C4-2B (cell line): ENCODE results near the gene MTFMT.
"Not testable (repeated sequence)": the region's sequence is repeated elsewhere in the genome, so short reads cannot be mapped to it uniquely, and the experiment has no call there.

Experiments
- H3K27ac ChIP-seq: fragments of 450-650 bp; 2 replicates; pipeline ENCODE4 v1.5.1; 2017
- ZFX ChIP-seq: fragments of 450-650 bp; IDR thresholded peaks from 2 replicates; pipeline ENCODE4 v1.6.1; 2017
- TF ChIP-seq, protein P1 (sequence below): fragments of 450-650 bp; conservative IDR thresholded peaks from 2 replicates; pipeline ENCODE4 v1.5.1; 2017; ENCODE audit warnings: mild to moderate bottlenecking

The MTFMT gene

GRCh38 chr15:65020419-65020818 is 9.0 kb downstream of the MTFMT start:
- TF ChIP-seq, protein P1, sequence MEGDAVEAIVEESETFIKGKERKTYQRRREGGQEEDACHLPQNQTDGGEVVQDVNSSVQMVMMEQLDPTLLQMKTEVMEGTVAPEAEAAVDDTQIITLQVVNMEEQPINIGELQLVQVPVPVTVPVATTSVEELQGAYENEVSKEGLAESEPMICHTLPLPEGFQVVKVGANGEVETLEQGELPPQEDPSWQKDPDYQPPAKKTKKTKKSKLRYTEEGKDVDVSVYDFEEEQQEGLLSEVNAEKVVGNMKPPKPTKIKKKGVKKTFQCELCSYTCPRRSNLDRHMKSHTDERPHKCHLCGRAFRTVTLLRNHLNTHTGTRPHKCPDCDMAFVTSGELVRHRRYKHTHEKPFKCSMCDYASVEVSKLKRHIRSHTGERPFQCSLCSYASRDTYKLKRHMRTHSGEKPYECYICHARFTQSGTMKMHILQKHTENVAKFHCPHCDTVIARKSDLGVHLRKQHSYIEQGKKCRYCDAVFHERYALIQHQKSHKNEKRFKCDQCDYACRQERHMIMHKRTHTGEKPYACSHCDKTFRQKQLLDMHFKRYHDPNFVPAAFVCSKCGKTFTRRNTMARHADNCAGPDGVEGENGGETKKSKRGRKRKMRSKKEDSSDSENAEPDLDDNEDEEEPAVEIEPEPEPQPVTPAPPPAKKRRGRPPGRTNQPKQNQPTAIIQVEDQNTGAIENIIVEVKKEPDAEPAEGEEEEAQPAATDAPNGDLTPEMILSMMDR = no peak
- H3K27ac ChIP-seq = no peak overlapping the region

GRCh38 chr15:65011198-65011597 is 18.2 kb downstream of the MTFMT start:
- H3K27ac ChIP-seq = not testable (repeated sequence)

DNA sequence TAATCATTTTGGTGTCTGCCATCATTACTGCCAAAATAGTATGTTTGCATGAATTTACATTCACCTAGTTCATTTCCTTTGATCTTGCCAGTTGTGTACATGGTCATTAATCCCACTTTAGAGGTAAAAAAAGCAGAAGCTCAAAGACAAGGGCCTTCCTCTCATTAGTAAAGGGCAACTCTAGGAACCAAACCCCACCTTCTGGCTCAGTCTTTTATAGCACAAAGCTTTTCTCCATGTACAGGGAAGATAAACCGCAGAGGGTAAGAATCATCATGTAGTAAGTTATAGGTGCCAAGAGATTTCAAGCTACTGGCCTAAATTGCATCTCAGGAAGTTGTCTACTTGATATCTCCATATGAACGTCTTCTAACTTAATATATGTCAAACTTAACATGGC is 20.5 kb downstream of the MTFMT start:
- H3K27ac ChIP-seq = no peak overlapping the region
- TF ChIP-seq ZFX = no peak
- TF ChIP-seq, protein P1 = no peak

DNA sequence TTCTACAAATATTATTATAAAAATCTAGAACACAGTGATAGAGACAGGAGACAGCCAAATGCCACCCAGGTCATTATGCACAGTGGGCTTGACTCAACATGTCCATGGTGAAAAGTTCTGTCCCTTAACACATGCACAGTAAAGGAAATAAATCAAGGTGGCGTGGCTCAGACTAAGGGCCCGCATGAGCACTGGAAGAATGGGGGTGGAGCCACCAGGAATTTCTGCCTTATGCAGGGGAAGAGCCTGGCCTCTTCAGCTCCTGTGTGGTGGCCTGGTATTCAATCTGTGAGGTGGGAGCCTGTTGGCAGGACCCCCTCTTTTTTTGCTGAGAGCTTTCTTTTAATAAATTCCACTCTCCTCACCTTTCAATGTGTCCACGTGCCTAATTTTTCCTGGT is 22.6 kb downstream of the MTFMT start:
- H3K27ac ChIP-seq = no peak overlapping the region
- no peak for TF ChIP-seq ZFX
- TF ChIP-seq, protein P1 = no peak

- no peak for TF ChIP-seq ZFX
- TF ChIP-seq, protein P1 = no peak
- H3K27ac ChIP-seq = no peak overlapping the region
These were observed 24.4 kb downstream of the MTFMT start for GRCh38 chr15:65004993-65005392.

DNA sequence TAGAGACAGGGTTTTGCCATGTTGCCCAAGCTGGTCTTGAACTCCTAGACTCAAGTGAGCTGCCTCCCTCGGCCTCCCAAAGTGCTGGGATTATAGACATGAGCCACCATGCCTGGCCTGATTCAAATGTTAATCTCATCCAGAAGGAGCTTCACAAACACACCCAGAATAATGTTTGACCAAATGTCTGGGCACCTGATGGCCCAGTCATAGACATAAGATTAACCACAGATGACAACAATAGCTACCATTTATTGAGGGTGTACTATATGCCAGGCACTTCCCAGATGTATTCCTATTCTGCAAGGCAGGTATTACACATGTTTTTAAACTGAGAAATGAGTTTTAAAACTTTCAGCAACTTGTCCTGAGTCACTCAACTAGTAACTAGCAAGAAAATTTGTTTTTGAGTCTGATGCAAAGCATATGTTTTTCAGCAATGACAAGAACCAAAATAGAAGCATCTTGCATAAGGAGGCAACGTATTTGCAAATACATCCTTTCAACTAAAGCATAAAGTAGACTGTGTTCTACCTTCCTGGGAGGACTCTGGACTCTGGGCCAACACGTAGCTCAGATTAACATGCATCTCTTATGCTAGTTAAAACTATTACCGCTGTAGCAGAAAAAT is 31.6 kb downstream of the MTFMT start:
- no peak for TF ChIP-seq ZFX
- TF ChIP-seq, protein P1 = no peak
- H3K27ac ChIP-seq = no peak overlapping the region

DNA sequence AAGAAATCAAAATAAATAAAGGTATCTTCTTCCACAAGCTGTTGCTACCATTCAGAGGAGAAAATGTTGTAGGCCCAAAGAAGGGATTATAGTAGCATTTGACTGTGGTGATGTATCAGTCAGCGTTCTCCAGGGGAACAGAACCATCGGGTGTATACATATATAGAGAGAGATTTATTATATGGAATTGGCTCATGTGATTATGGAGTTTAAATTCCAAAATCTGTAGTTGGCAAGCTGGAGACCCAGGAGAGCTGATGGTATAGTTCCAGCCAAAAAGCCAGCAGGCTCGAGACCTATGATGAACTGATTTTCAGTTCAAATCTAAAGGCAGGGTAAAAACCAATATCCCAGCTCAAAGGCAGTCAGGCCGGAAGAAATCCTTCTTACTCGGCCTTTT is 32.4 kb downstream of the MTFMT start:
- TF ChIP-seq, protein P1 = no peak
- TF ChIP-seq ZFX = no peak

GRCh38 chr15:64993290-64993689 is 36.1 kb downstream of the MTFMT start:
- no peak overlapping the region for H3K27ac ChIP-seq
- TF ChIP-seq, protein P1 = no peak
- TF ChIP-seq ZFX = no peak

More for the DNA sequence above, 32.4 kb downstream of the MTFMT start:
- H3K27ac ChIP-seq = no peak overlapping the region
